K562 (cell line): ENCODE data around the gene MXRA7. TPM values are rescaled to one million over a fixed set of nuclear protein-coding genes. Genes with fewer than 3 reads are reported as not detected.

Source experiments
- ARID1B ChIP-seq: fragments of 450-650 bp; IDR thresholded peaks from 2 replicates; pipeline ENCODE4 v1.6.1; 2016; ENCODE audit warnings: antibody characterized with exemption, mild to moderate bottlenecking, inconsistent platforms
- ATF2 ChIP-seq: sonication (generic); formaldehyde crosslinking; IDR thresholded peaks from 2 replicates; pipeline ENCODE4 v1.8.1; 2022; ENCODE audit warnings: missing genetic modification reagents
- ATF4 ChIP-seq: fragments of 450-650 bp; formaldehyde crosslinking; IDR thresholded peaks from 2 replicates; pipeline ENCODE4 v1.4.0; 2022; ENCODE audit warnings: mild to moderate bottlenecking, moderate library complexity
- BACH1 ChIP-seq: fragments of 200-800 bp; sonication (Bioruptor generic); IDR thresholded peaks from 2 replicates; pipeline ENCODE4 v1.6.1; 2016; ENCODE audit warnings: missing genetic modification characterization, missing compliant biosample characterization
- CBFB ChIP-seq: sonication (generic); formaldehyde crosslinking; IDR thresholded peaks from 2 replicates; pipeline ENCODE4 v1.4.0; 2020; ENCODE audit warnings: mild to moderate bottlenecking, missing genetic modification reagents
- EGR1 ChIP-seq: fragments of 450-650 bp; conservative IDR thresholded peaks from 2 replicates; pipeline ENCODE4 v1.6.1; 2017; ENCODE audit warnings: mild to moderate bottlenecking
- GTF2F1 ChIP-seq: IDR thresholded peaks from 2 replicates; pipeline ENCODE4 v1.6.1; 2011; ENCODE audit warnings: low read depth, low read length, improper control_type of control experiment
- HDAC3 ChIP-seq: fragments of 450-650 bp; IDR thresholded peaks from 2 replicates; pipeline ENCODE4 v1.6.1; 2018; ENCODE audit warnings: borderline replicate concordance, mild to moderate bottlenecking, moderate library complexity; ENCODE audit not compliant: partially characterized antibody
- HDAC6 ChIP-seq: IDR thresholded peaks from 2 replicates; pipeline ENCODE4 v1.6.1; 2012; ENCODE audit warnings: low read depth, mild to moderate bottlenecking, control low read depth, inconsistent platforms, low read length, moderate library complexity
- HNRNPL ChIP-seq: fragments of 200-400 bp; formaldehyde crosslinking; IDR thresholded peaks from 2 replicates; pipeline ENCODE4 v1.6.1; 2017; ENCODE audit warnings: low read depth, mild to moderate bottlenecking, low read length
- NR2C1 ChIP-seq, 2 experiments: fragments of 450-650 bp; IDR thresholded peaks; 2 replicates each; pipeline ENCODE4 v1.6.1; 2017; ENCODE audit warnings: mild to moderate bottlenecking in 2 of 2, antibody characterized with exemption in 1 of 2, inconsistent platforms in 1 of 2, missing compliant biosample characterization in 1 of 2, missing genetic modification characterization in 1 of 2
- NUFIP1 ChIP-seq: fragments of 450-650 bp; IDR thresholded peaks from 2 replicates; pipeline ENCODE4 v1.6.1; 2018; ENCODE audit not compliant: partially characterized antibody
- PHF20 ChIP-seq: fragments of 450-650 bp; IDR thresholded peaks from 2 replicates; pipeline ENCODE4 v1.6.1; 2018; ENCODE audit not compliant: partially characterized antibody
- PKNOX1 ChIP-seq: fragments of 450-650 bp; IDR thresholded peaks from 2 replicates; pipeline ENCODE4 v1.6.1; 2016
- SETDB1 ChIP-seq: IDR thresholded peaks from one replicate; pipeline ENCODE4 v1.6.1; 2012; ENCODE audit warnings: low read length, control low read depth, inconsistent platforms
- SMAD3 ChIP-seq: fragments of 450-650 bp; formaldehyde crosslinking; conservative IDR thresholded peaks from 2 replicates; pipeline ENCODE4 v1.4.0; 2020; ENCODE audit warnings: mild to moderate bottlenecking
- SP1 ChIP-seq: sonication (generic); formaldehyde crosslinking; IDR thresholded peaks from 2 replicates; pipeline ENCODE4 v1.8.1; 2022; ENCODE audit warnings: mild to moderate bottlenecking, missing genetic modification reagents
- SRSF3 ChIP-seq: fragments of 200-400 bp; formaldehyde crosslinking; IDR thresholded peaks from 2 replicates; pipeline ENCODE4 v1.6.1; 2016; ENCODE audit warnings: mild to moderate bottlenecking, low read length, moderate library complexity; ENCODE audit not compliant: insufficient read depth
- TEAD1 ChIP-seq, 2 experiments: fragments of 450-650 bp in 1 of 2; sonication (generic) in 1 of 2; formaldehyde crosslinking; IDR thresholded peaks; 2 replicates each; pipeline versions ENCODE4 v1.4.0 to v1.8.0; 2020 to 2022; ENCODE audit warnings: mild to moderate bottlenecking in 2 of 2, missing genetic modification reagents in 1 of 2
- TEAD4 ChIP-seq, 2 experiments: sonication (generic) in 1 of 2; formaldehyde crosslinking in 1 of 2; IDR thresholded peaks; 2 replicates each; pipeline versions ENCODE4 v1.6.1 to v1.8.0; 2012 to 2022; ENCODE audit warnings: borderline replicate concordance in 1 of 2, inconsistent platforms in 1 of 2, low read length in 1 of 2, mild to moderate bottlenecking in 1 of 2, missing genetic modification reagents in 1 of 2
- ZNF449 ChIP-seq: fragments of 250-450 bp; sonication (Bioruptor Pico); IDR thresholded peaks from 2 replicates; pipeline ENCODE4 v1.8.0; 2022; ENCODE audit warnings: moderate library complexity, mild to moderate bottlenecking, inconsistent platforms
- ZNF785 ChIP-seq: fragments of 250-450 bp; sonication (Bioruptor Pico); IDR thresholded peaks from 2 replicates; pipeline ENCODE4 v1.4.0; 2020; ENCODE audit warnings: mild to moderate bottlenecking
- polyA plus RNA-seq, 8 experiments: library from polyadenylated mRNA; depleted of rRNA in 4 of 8; stranded (reverse) in 5 of 8; unstranded in 3 of 8; fragments of >200 nt; fragmentation: Nextera tagmentation in 2 of 8; fragmentation: Illumina TruSeq in 1 of 8; extraction: Ambion mirVana in 2 of 8; extraction: Trizol in 1 of 8; gene quantifications; 2 replicates each; pipeline versions ENCODE4 v1.2.1 to v1.2.3, GENCODE V29; 2011 to 2014; ENCODE audit warnings: inconsistent platforms in 1 of 8, missing spikeins in 1 of 8
- total RNA-seq, 7 experiments: library from RNA; depleted of rRNA in 6 of 7; stranded (reverse); fragments of >200 nt in 6 of 7; fragmentation: Illumina TruSeq in 2 of 7; extraction: Trizol in 2 of 7; gene quantifications; 2 replicates each; pipeline versions ENCODE4 v1.2.1 to v1.2.3, GENCODE V29; 2011 to 2021; ENCODE audit warnings: low replicate concordance in 1 of 7
- TF ChIP-seq, protein P1 (sequence below): fragments of 450-650 bp; IDR thresholded peaks from 2 replicates; pipeline ENCODE4 v1.6.1; 2017; ENCODE audit warnings: mild to moderate bottlenecking, moderate library complexity

MXRA7 gene
- total and polyA plus RNA-seq, 9 of the 15 experiments (the other 6 are each of a cell fraction or from before 2014, with no cell fraction given) = 2.6 to 38.4 (median 14.3) TPM

- TF ChIP-seq, protein P1, sequence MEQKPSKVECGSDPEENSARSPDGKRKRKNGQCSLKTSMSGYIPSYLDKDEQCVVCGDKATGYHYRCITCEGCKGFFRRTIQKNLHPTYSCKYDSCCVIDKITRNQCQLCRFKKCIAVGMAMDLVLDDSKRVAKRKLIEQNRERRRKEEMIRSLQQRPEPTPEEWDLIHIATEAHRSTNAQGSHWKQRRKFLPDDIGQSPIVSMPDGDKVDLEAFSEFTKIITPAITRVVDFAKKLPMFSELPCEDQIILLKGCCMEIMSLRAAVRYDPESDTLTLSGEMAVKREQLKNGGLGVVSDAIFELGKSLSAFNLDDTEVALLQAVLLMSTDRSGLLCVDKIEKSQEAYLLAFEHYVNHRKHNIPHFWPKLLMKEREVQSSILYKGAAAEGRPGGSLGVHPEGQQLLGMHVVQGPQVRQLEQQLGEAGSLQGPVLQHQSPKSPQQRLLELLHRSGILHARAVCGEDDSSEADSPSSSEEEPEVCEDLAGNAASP = no peak
- TF ChIP-seq ATF2 (CRISPR knock-in tag) (no peak), ZNF449 (no peak), SMAD3 (CRISPR knock-in tag) (no peak), BACH1 (tag) (no peak), TEAD1 (CRISPR knock-in tag; IDR thresholded peaks at IDR 0.05) (peak in 1 of 2 experiments; percentile 86; a peak in 2 of 4 replicates), SRSF3 (0 out of 2 replicates have a peak, but pooled peaks have one; percentile 63), EGR1 (peak; percentile 38), HDAC6 (no peak), ARID1B (no peak), SP1 (peak; percentile 70), NR2C1 (IDR thresholded peaks at IDR 0.05) (peak; percentile 85), NR2C1 (tag; IDR thresholded peaks at IDR 0.05) (peak; percentile 74), GTF2F1 (no peak), ZNF785 (no peak), ATF4 (CRISPR knock-in tag) (no peak), HNRNPL (peak; percentile 47; the same call in 1 of the 2 replicates), TEAD4 (IDR thresholded peaks at IDR 0.05; ENCODE audit: low read length) (no peak), TEAD4 (CRISPR knock-in tag; IDR thresholded peaks at IDR 0.05; ENCODE audit: borderline replicate concordance) (0 out of 2 replicates have a peak, but pooled peaks have one; percentile 49), SETDB1 (no peak), CBFB (CRISPR knock-in tag) (no peak), HDAC3 (peak; percentile 28), PHF20 (peak; percentile 48), PKNOX1 (peak; percentile 14; the same call in 1 of the 2 replicates), NUFIP1 (no peak)
Measured at GRCh38 chr17:76726231-76726775, 15.5 kb upstream of the MXRA7 start, which contains the start of gene JMJD6 (continued).
